D721Med (cell line): ENCODE results near the gene HPGD.

Source experiments
- DNase-seq: peaks from one replicate; pipeline ENCODE4 v3.0.0; 2011; ENCODE audit warnings: low spot score; ENCODE audit not compliant: insufficient read length
- FAIRE-seq: peaks from 2 replicates; lab custom pipeline; 2011; peaks lifted over from hg19 to GRCh38; lab: Jason Lieb, UNC
- CTCF ChIP-seq: IDR thresholded peaks from 2 replicates; pipeline ENCODE4 v1.5.1; 2012; ENCODE audit warnings: mild to moderate bottlenecking, control low read depth; ENCODE audit not compliant: insufficient read depth; ENCODE audit errors: missing control alignments

Gene HPGD

GRCh38 chr4:174449152-174449551 is 73.1 kb downstream of the HPGD start:
- TF ChIP-seq CTCF: no peak
- DNase-seq (no peak), FAIRE-seq (no peak)

- TF ChIP-seq CTCF: no peak
- DNase-seq (no peak), FAIRE-seq (no peak)
These were observed 77.9 kb downstream of the HPGD start for GRCh38 chr4:174444390-174444789.
